Tibial artery (tissue), 4 donors: Measurements from ENCODE around the gene JMJD1C.

Experiments
- DNase-seq, 2 donors: peaks; one replicate each; pipeline ENCODE4 v3.0.0-alpha.2; 2019
- H3K27ac ChIP-seq, 2 donors: fragments of 200-600 bp; sonication (generic) in 1 of 2; 1 replicate in 1 of 2; 2 replicates in 1 of 2; pipeline ENCODE4 v1.5.1; 2018 to 2019; ENCODE audit warnings: mild to moderate bottlenecking in 1 of 2
- H3K27me3 ChIP-seq, 2 donors: fragments of 200-600 bp; sonication (generic) in 1 of 2; one replicate each; pipeline versions ENCODE4 v1.5.1 to v1.6.0; 2016 to 2019
- H3K36me3 ChIP-seq, 3 donors: fragments of 200-600 bp; sonication (generic) in 2 of 3; one replicate each; pipeline ENCODE4 v1.5.1; 2016 to 2019; ENCODE audit warnings: mild to moderate bottlenecking in 2 of 3
- H3K4me1 ChIP-seq, 4 donors: fragments of 200-600 bp; sonication (generic) in 2 of 4; 1 replicate in 3 of 4; 2 replicates in 1 of 4; pipeline ENCODE4 v1.5.1; 2016 to 2019
- H3K4me3 ChIP-seq, 2 donors: fragments of 200-600 bp; sonication (generic) in 1 of 2; 1 replicate in 1 of 2; 2 replicates in 1 of 2; pipeline ENCODE4 v1.5.1; 2018 to 2019; ENCODE audit warnings: mild to moderate bottlenecking in 2 of 2
- H3K9me3 ChIP-seq, 3 donors: fragments of 200-600 bp; sonication (generic) in 1 of 3; one replicate each; pipeline ENCODE4 v1.5.1; 2016 to 2019
- CTCF ChIP-seq, 2 experiments: fragments of 200-600 bp in 1 of 2; fragments of 450-650 bp in 1 of 2; IDR thresholded peaks; one replicate each; pipeline ENCODE4 v1.5.1; 2017 to 2019; ENCODE audit warnings: antibody characterized with exemption in 2 of 2, mild to moderate bottlenecking in 1 of 2, moderate library complexity in 1 of 2
- intact Hi-C: fragments of 100-400 bp; cut with DNase I; formaldehyde crosslinking; loops from one replicate; pipeline ENCODE4 v1.15.0; 2023; ENCODE audit warnings: low total_unique reads

Gene JMJD1C

DNA sequence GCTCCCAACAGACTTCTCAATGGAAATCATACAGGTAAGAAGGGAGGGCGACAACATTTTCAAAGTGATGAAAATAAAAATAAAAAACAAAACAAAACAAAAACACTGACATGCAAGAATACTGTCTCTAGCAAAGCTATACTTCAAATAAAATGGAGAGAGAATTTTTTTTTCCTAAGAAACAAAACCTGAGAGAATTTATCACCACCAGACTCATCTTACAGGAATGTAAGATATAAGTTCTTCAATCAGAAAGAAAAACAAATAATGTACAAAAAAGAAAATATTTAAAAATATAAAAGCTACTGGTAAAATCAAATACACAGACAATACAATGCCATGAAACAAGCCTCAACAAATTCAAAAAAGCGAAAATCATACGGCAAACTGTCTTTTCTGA lies 219.4 kb downstream of the JMJD1C start:
- Histone ChIP-seq H3K9me3 (no peaks in the 10 kb centered on the region), H3K27ac (no peak overlapping the region), H3K4me3 (no peak overlapping the region), H3K36me3 (peaks cover 0 to 11% (median 0%) of the 10 kb centered on the region in 3 donors), H3K27me3 (no peaks in the 10 kb centered on the region), H3K4me1 (peaks cover 0 to 42% (median 10%) of the 10 kb centered on the region in 4 donors)
- DNase-seq = no peak
- intact Hi-C loops = no loop called here
- no peak for TF ChIP-seq CTCF (IDR thresholded peaks at IDR 0.05)

- H3K9me3 ChIP-seq = no peaks in the 10 kb centered on the region
- H3K27ac ChIP-seq = no peak overlapping the region
- intact Hi-C loops = no loop called here
- TF ChIP-seq CTCF (IDR thresholded peaks at IDR 0.05) = no peak
- no peak for DNase-seq
- H3K36me3 ChIP-seq = no peaks in the 10 kb centered on the region
- no peaks in the 10 kb centered on the region for H3K27me3 ChIP-seq
- H3K4me3 ChIP-seq = no peak overlapping the region
- H3K4me1 ChIP-seq = peaks cover 0 to 54% (median 8%) of the 10 kb centered on the region in 4 donors
These were observed 223.9 kb downstream of the JMJD1C start for GRCh38 chr10:63241841-63242281.

- TF ChIP-seq CTCF (IDR thresholded peaks at IDR 0.05) = no peak
- no peak for DNase-seq
- Histone ChIP-seq H3K27me3 (no peaks in the 10 kb centered on the region), H3K4me3 (no peak overlapping the region), H3K9me3 (no peaks in the 10 kb centered on the region), H3K4me1 (peaks cover 0 to 58% (median 14%) of the 10 kb centered on the region in 4 donors), H3K36me3 (no peaks in the 10 kb centered on the region), H3K27ac (no peak overlapping the region)
- intact Hi-C loops = no loop called here
These were observed 225.0 kb downstream of the JMJD1C start for GRCh38 chr10:63240807-63241206.

DNA sequence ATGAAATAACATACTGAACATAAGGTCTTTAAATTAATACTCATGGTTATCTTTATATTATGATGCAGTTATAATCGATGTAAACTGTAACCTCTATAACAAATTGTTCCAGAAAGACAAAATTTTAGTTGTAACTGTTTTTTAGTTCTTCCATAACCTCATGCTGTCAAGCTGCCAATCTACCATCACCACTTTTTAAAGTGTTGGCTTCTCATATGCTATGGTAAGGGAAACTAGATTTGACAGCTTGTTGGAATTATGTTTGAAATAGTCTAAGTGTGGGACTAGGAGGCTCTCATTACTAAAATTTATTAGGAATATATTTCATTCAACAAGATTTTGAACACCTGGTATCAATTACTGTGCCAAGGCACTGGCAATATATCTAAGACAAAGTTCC lies 227.3 kb downstream of the JMJD1C start:
- intact Hi-C loops = no loop called here
- Histone ChIP-seq H3K4me3 (no peak overlapping the region), H3K4me1 (peaks cover 0 to 62% (median 13%) of the 10 kb centered on the region in 4 donors), H3K27me3 (no peaks in the 10 kb centered on the region), H3K27ac (no peak overlapping the region), H3K36me3 (no peaks in the 10 kb centered on the region), H3K9me3 (no peaks in the 10 kb centered on the region)
- no peak for DNase-seq
- no peak for TF ChIP-seq CTCF (IDR thresholded peaks at IDR 0.05)

- TF ChIP-seq CTCF (IDR thresholded peaks at IDR 0.05) = no peak
- no peaks in the 10 kb centered on the region for H3K36me3 ChIP-seq
- H3K9me3 ChIP-seq = no peaks in the 10 kb centered on the region
- intact Hi-C loops = no loop called here
- no peaks in the 10 kb centered on the region for H3K27me3 ChIP-seq
- DNase-seq = no peak
- H3K27ac ChIP-seq = peak overlapping the region in 1 of 2 donors; percentile 61
- H3K4me1 ChIP-seq = peaks cover 0 to 64% (median 11%) of the 10 kb centered on the region in 4 donors
- H3K4me3 ChIP-seq = no peak overlapping the region
These were observed 228.4 kb downstream of the JMJD1C start for GRCh38 chr10:63237396-63237795.
